NCI-H2227 (cell line): Measurements from ENCODE around the gene CSTF3.
"Not testable (repeated sequence)": the region's sequence is repeated elsewhere in the genome, so short reads cannot be mapped to it uniquely, and the experiment has no call there.

Experiments
- DNase-seq: peaks from one replicate; lab custom pipeline; 2025; ENCODE audit not compliant: unreplicated experiment; lab: John Stamatoyannopoulos, UW

The CSTF3 gene

GRCh38 chr11:33162831-33163230 is 1.6 kb upstream of the CSTF3 start:
- no peak for DNase-seq

- no peak for DNase-seq
These were observed 693 bp downstream of the CSTF3 start for GRCh38 chr11:33160587-33160986.

GRCh38 chr11:33160136-33160535 is 1.1 kb downstream of the CSTF3 start:
- DNase-seq, result peak; percentile 74

- DNase-seq, result not testable (repeated sequence)
These were observed 1.9 kb downstream of the CSTF3 start for GRCh38 chr11:33159378-33159867.

- DNase-seq, result no peak
These were observed 2.5 kb downstream of the CSTF3 start for GRCh38 chr11:33158596-33159275.

- DNase-seq, result no peak
These were observed 3.9 kb downstream of the CSTF3 start for GRCh38 chr11:33157103-33158027.

GRCh38 chr11:33151399-33151798 is 9.9 kb downstream of the CSTF3 start:
- no peak for DNase-seq

GRCh38 chr11:33147559-33147958 is 13.7 kb downstream of the CSTF3 start:
- no peak for DNase-seq

GRCh38 chr11:33135768-33136443 is 25.4 kb downstream of the CSTF3 start:
- no peak for DNase-seq

- DNase-seq, result no peak
These were observed 26.1 kb downstream of the CSTF3 start for GRCh38 chr11:33135216-33135615.

GRCh38 chr11:33134276-33134675 is 27.0 kb downstream of the CSTF3 start:
- no peak for DNase-seq

GRCh38 chr11:33133761-33134160 is 27.5 kb downstream of the CSTF3 start:
- no peak for DNase-seq

- no peak for DNase-seq
These were observed 28.8 kb downstream of the CSTF3 start for GRCh38 chr11:33132510-33132909.

- DNase-seq, result no peak
These were observed 32.5 kb downstream of the CSTF3 start for GRCh38 chr11:33128739-33129138.

- DNase-seq, result no peak
These were observed 35.7 kb downstream of the CSTF3 start for GRCh38 chr11:33125611-33126010.

- DNase-seq, result no peak
These were observed 36.3 kb downstream of the CSTF3 start for GRCh38 chr11:33125025-33125424.

- not testable (repeated sequence) for DNase-seq
These were observed 38.6 kb downstream of the CSTF3 start for GRCh38 chr11:33122696-33123095.

- no peak for DNase-seq
These were observed 44.7 kb downstream of the CSTF3 start for GRCh38 chr11:33116535-33116934.

- no peak for DNase-seq
These were observed 51.2 kb downstream of the CSTF3 start for GRCh38 chr11:33110083-33110482.

GRCh38 chr11:33109294-33109895 is 51.9 kb downstream of the CSTF3 start:
- DNase-seq, result no peak

- DNase-seq, result no peak
These were observed 57.4 kb downstream of the CSTF3 start for GRCh38 chr11:33103836-33104235.
